Measurements from ENCODE around the gene FARS2. TPM values are rescaled to one million over a fixed set of nuclear protein-coding genes. Genes with fewer than 3 reads are reported as not detected.

Gene FARS2
- polyA plus RNA-seq, 2 of the 4 experiments (the other 2 are of a cell fraction): 12.9 to 17.5 TPM

- DNase-seq (ENCODE audit: low read depth in 1 of 2, low spot score in 1 of 2) (no peak), FAIRE-seq (no peak), ATAC-seq (no peak)
- WGBS (ENCODE audit: missing lambda C conversion rate): 89% methylated on average over 6 of the region's 7 CpGs
- no peaks in the 10 kb centered on the region for H3K9me3 ChIP-seq
- ChIA-PET POLR2A (no interaction called here), CTCF (no interaction called here)
- H3K4me2 ChIP-seq: no peak overlapping the region
- no peak for TF ChIP-seq BHLHE40 (IDR thresholded peaks at IDR 0.05; ENCODE audit: low read depth, low read length)
- TF ChIP-seq RCOR1 (IDR thresholded peaks at IDR 0.05; ENCODE audit: low read depth, low read length): no peak
- TF ChIP-seq CHD2 (IDR thresholded peaks at IDR 0.05; ENCODE audit: low read length, partially characterized antibody): no peak
- TF ChIP-seq PBX3 (IDR thresholded peaks at IDR 0.05): no peak
- TF ChIP-seq NR3C1 (IDR thresholded peaks at IDR 0.05): no peak
- TF ChIP-seq HES2 (IDR thresholded peaks at IDR 0.05): no peak
- TF ChIP-seq RARB (CRISPR knock-in tag; IDR thresholded peaks at IDR 0.05): no peak
- H3K4me3 ChIP-seq: no peak overlapping the region
- H3K4me1 ChIP-seq: no peaks in the 10 kb centered on the region
- H3K27ac ChIP-seq: no peak overlapping the region
Measured at GRCh38 chr6:5632348-5632935, 371.1 kb downstream of the FARS2 start.

DNA sequence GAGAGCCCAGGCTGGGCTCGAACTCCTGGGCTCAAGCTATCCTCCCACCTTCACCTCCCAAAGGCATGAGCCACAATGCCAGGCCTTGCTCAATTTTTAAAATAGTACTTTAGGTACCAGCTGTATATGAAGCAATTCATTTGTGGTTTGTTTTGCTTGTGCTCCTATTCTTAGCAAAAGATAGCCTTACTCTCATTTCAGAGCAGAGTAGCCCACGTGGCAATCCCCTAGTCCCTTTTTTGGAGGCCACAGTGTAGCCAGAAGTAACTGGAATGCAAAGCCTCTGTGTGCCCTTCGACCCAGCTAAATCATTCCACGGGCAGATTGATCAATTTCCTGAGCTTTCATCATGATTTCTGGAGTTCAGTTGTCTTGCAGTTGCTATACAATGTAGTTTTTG, 373.2 kb downstream of the FARS2 start:
- Histone ChIP-seq H3K27ac (no peak overlapping the region), H3K4me2 (no peak overlapping the region), H3K9me3 (no peaks in the 10 kb centered on the region), H3K4me1 (no peaks in the 10 kb centered on the region), H3K4me3 (no peak overlapping the region)
- ChIA-PET POLR2A (no interaction called here), CTCF (no interaction called here)
- DNase-seq (ENCODE audit: low read depth in 1 of 2, low spot score in 1 of 2) (no peak), FAIRE-seq (no peak), ATAC-seq (no peak)
- TF ChIP-seq CEBPB (IDR thresholded peaks at IDR 0.05) (no peak), REST (IDR thresholded peaks at IDR 0.05) (no peak), ZSCAN20 (CRISPR knock-in tag; IDR thresholded peaks at IDR 0.05) (no peak), NR3C1 (IDR thresholded peaks at IDR 0.05) (no peak), MAFK (IDR thresholded peaks at IDR 0.05; ENCODE audit: partially characterized antibody) (no peak), JUN (IDR thresholded peaks at IDR 0.05) (no peak), EHF (CRISPR knock-in tag; IDR thresholded peaks at IDR 0.05) (no peak), BCL3 (IDR thresholded peaks at IDR 0.05) (no peak), PHF8 (IDR thresholded peaks at IDR 0.05; ENCODE audit: borderline replicate concordance, low read depth) (no peak), MYC (IDR thresholded peaks at IDR 0.05; ENCODE audit: borderline replicate concordance, low read length) (no peak), ATOH8 (CRISPR knock-in tag; IDR thresholded peaks at IDR 0.05; ENCODE audit: low read depth) (no peak), HMGXB4 (CRISPR knock-in tag; IDR thresholded peaks at IDR 0.05; ENCODE audit: borderline replicate concordance) (no peak), FOXS1 (CRISPR knock-in tag; IDR thresholded peaks at IDR 0.05) (no peak)
- WGBS (ENCODE audit: missing lambda C conversion rate): 59% methylated on average over 4 of the region's 4 CpGs

Measured in A549 (cell line).